Iris pigment epithelial cell (primary cell): ENCODE measurements around the gene SLC10A6.

Source experiments
- DNase-seq: peaks from one replicate; pipeline ENCODE4 v3.0.0-alpha.2; 2011; ENCODE audit warnings: low read depth

Gene SLC10A6

GRCh38 chr4:86848136-86848535, 1.0 kb downstream of the SLC10A6 start:
- DNase-seq = no peak

GRCh38 chr4:86847571-86847970, 1.6 kb downstream of the SLC10A6 start:
- no peak for DNase-seq

- no peak for DNase-seq
These were observed 2.3 kb downstream of the SLC10A6 start for GRCh38 chr4:86846921-86847320.

- no peak for DNase-seq
These were observed 3.6 kb downstream of the SLC10A6 start for GRCh38 chr4:86845593-86845992.

- no peak for DNase-seq
These were observed 7.9 kb downstream of the SLC10A6 start for GRCh38 chr4:86841309-86841708.

GRCh38 chr4:86840858-86841257, 8.3 kb downstream of the SLC10A6 start:
- DNase-seq = no peak

- peak; percentile 48 for DNase-seq
These were observed 11.3 kb downstream of the SLC10A6 start for GRCh38 chr4:86837691-86838503.

- DNase-seq = no peak
These were observed 13.5 kb downstream of the SLC10A6 start for GRCh38 chr4:86835677-86836076.

GRCh38 chr4:86834901-86835300, 14.3 kb downstream of the SLC10A6 start:
- peak; percentile 86 for DNase-seq

GRCh38 chr4:86833615-86834014, 15.6 kb downstream of the SLC10A6 start:
- no peak for DNase-seq

- peak; percentile 98 for DNase-seq
These were observed 17.7 kb downstream of the SLC10A6 start for GRCh38 chr4:86831262-86832130.

- peak; percentile 18 for DNase-seq
These were observed 23.7 kb downstream of the SLC10A6 start for GRCh38 chr4:86825511-86825910.

- peak; percentile 27 for DNase-seq
These were observed 27.0 kb downstream of the SLC10A6 start for GRCh38 chr4:86822136-86822535.

- DNase-seq = no peak
These were observed 28.0 kb downstream of the SLC10A6 start for GRCh38 chr4:86821151-86821550.

- no peak for DNase-seq
These were observed 29.6 kb downstream of the SLC10A6 start for GRCh38 chr4:86819561-86819960.

GRCh38 chr4:86818841-86819240, 30.3 kb downstream of the SLC10A6 start:
- DNase-seq = no peak

GRCh38 chr4:86818211-86818610, 31.0 kb downstream of the SLC10A6 start:
- peak; percentile 62 for DNase-seq

- peak; percentile 62 for DNase-seq
These were observed 32.5 kb downstream of the SLC10A6 start for GRCh38 chr4:86816501-86817273.

GRCh38 chr4:86815653-86816052, 33.5 kb downstream of the SLC10A6 start:
- DNase-seq = no peak

GRCh38 chr4:86810847-86811246, 38.3 kb downstream of the SLC10A6 start:
- no peak for DNase-seq

- no peak for DNase-seq
These were observed 39.4 kb downstream of the SLC10A6 start for GRCh38 chr4:86809809-86810208.

- DNase-seq = no peak
These were observed 58.1 kb downstream of the SLC10A6 start for GRCh38 chr4:86791126-86791525.
